Spleen (tissue), 7 donors: ENCODE results near the gene AGPAT4.

Source experiments
- POLR2A ChIP-seq, 3 donors: fragments of 450-650 bp; IDR thresholded peaks; one replicate each; pipeline ENCODE4 v1.5.1; 2017; ENCODE audit warnings: antibody characterized with exemption in 3 of 3, mild to moderate bottlenecking in 1 of 3
- POLR2AphosphoS5 ChIP-seq, 3 donors: sonication (generic); formaldehyde crosslinking; IDR thresholded peaks; one replicate each; pipeline ENCODE4 v1.5.1; 2017; ENCODE audit warnings: antibody characterized with exemption in 3 of 3
- TF ChIP-seq, protein P1 (sequence below), 11 experiments: fragments of 200-600 bp in 7 of 11; fragments of 450-650 bp in 4 of 11; sonication (generic) in 4 of 11; IDR thresholded peaks in 8 of 11; conservative IDR thresholded peaks in 3 of 11; 1 replicate in 7 of 11; 2 replicates in 4 of 11; pipeline versions ENCODE4 v1.4.0 to v1.8.0; 2016 to 2021; ENCODE audit warnings: antibody characterized with exemption in 11 of 11, inconsistent platforms in 4 of 11, mild to moderate bottlenecking in 1 of 11
- donor health status: DM: no; HTN: no; CAD: no; lungs with moderate emphysema.
- donor health status: DM: no; HTN: no; CAD: no.
- donor health status: DM: no; HTN: no; CAD: no.

- TF ChIP-seq, protein P1, sequence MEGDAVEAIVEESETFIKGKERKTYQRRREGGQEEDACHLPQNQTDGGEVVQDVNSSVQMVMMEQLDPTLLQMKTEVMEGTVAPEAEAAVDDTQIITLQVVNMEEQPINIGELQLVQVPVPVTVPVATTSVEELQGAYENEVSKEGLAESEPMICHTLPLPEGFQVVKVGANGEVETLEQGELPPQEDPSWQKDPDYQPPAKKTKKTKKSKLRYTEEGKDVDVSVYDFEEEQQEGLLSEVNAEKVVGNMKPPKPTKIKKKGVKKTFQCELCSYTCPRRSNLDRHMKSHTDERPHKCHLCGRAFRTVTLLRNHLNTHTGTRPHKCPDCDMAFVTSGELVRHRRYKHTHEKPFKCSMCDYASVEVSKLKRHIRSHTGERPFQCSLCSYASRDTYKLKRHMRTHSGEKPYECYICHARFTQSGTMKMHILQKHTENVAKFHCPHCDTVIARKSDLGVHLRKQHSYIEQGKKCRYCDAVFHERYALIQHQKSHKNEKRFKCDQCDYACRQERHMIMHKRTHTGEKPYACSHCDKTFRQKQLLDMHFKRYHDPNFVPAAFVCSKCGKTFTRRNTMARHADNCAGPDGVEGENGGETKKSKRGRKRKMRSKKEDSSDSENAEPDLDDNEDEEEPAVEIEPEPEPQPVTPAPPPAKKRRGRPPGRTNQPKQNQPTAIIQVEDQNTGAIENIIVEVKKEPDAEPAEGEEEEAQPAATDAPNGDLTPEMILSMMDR (IDR thresholded peaks at IDR 0.05 in 8 of 11, conservative IDR thresholded peaks at IDR 0.05 in 3 of 11) = no peak
- TF ChIP-seq POLR2AphosphoS5 (IDR thresholded peaks at IDR 0.05) = no peak
- TF ChIP-seq POLR2A (IDR thresholded peaks at IDR 0.05) = no peak
Observed at GRCh38 chr6:161217628-161218027, 56.2 kb downstream of the AGPAT4 start.
